HEK293 (cell line): ENCODE measurements around the gene TWIST1.

Experiments
- CTCF ChIA-PET: fragments of 350-600 bp; formaldehyde crosslinking; extraction: SDS; loops from one replicate; lab custom pipeline; 2021; ENCODE audit warnings: antibody characterized with exemption; lab: Yijun Ruan, JAX
- POLR2A ChIA-PET: fragments of 300-600 bp; formaldehyde crosslinking; extraction: SDS; loops from one replicate; lab custom pipeline; 2020; ENCODE audit warnings: antibody characterized with exemption, inconsistent platforms; lab: Yijun Ruan, JAX
- H3K27ac ChIP-seq: fragments of 200-500 bp; sonication (Bioruptor generic); 2 replicates; pipeline ENCODE4 v1.5.1; 2014; ENCODE audit warnings: low read depth, low read length, control low read depth, inconsistent platforms; ENCODE audit errors: extremely low read depth
- H3K36me3 ChIP-seq, 2 experiments: fragments of 200-500 bp in 1 of 2; sonication (Bioruptor generic) in 1 of 2; 1 replicate in 1 of 2; 2 replicates in 1 of 2; pipeline ENCODE4 v1.5.1; 2014 to 2017; ENCODE audit warnings: inconsistent platforms in 2 of 2, low read length in 2 of 2; ENCODE audit not compliant: control insufficient read depth in 2 of 2, insufficient read depth in 1 of 2
- H3K4me1 ChIP-seq: fragments of 200-500 bp; sonication (Bioruptor generic); 2 replicates; pipeline ENCODE4 v1.5.1; 2014; ENCODE audit warnings: mild to moderate bottlenecking, low read length, inconsistent platforms; ENCODE audit not compliant: control insufficient read depth, insufficient read depth
- H3K4me3 ChIP-seq: 2 replicates; pipeline ENCODE4 v1.5.1; 2011; ENCODE audit warnings: low read depth, mild to moderate bottlenecking, control low read depth, low read length, moderate library complexity
- H3K9me3 ChIP-seq: fragments of 200-500 bp; sonication (Bioruptor generic); 2 replicates; pipeline ENCODE4 v1.5.1; 2014; ENCODE audit warnings: low read depth, low read length, inconsistent platforms; ENCODE audit not compliant: control insufficient read depth, insufficient read depth
- HOXD13 ChIP-seq: sonication (generic); formaldehyde crosslinking; IDR thresholded peaks from 2 replicates; pipeline ENCODE4 v1.8.0; 2022; ENCODE audit warnings: missing genetic modification reagents, borderline replicate concordance
- MYNN ChIP-seq: fragments of 450-650 bp; formaldehyde crosslinking; IDR thresholded peaks from 2 replicates; pipeline ENCODE4 v1.5.1; 2016; ENCODE audit warnings: missing biosample characterization, missing genetic modification characterization, borderline replicate concordance
- TCF7L2 ChIP-seq: IDR thresholded peaks from 2 replicates; pipeline ENCODE4 v1.6.1; 2011; ENCODE audit warnings: low read depth, mild to moderate bottlenecking, inconsistent platforms, low read length, moderate library complexity, borderline replicate concordance
- TSHZ1 ChIP-seq: fragments of 450-650 bp; formaldehyde crosslinking; IDR thresholded peaks from 2 replicates; pipeline ENCODE4 v1.5.1; 2016; ENCODE audit warnings: missing biosample characterization, missing genetic modification characterization, borderline replicate concordance
- YY1 ChIP-seq: fragments of 450-650 bp; formaldehyde crosslinking; IDR thresholded peaks from 2 replicates; pipeline ENCODE4 v1.5.1; 2018; ENCODE audit warnings: missing biosample characterization, missing genetic modification characterization
- ZBTB20 ChIP-seq: fragments of 450-650 bp; formaldehyde crosslinking; IDR thresholded peaks from 2 replicates; pipeline ENCODE4 v1.5.1; 2016; ENCODE audit warnings: missing biosample characterization, missing genetic modification characterization
- ZBTB49 ChIP-seq: fragments of 450-650 bp; formaldehyde crosslinking; IDR thresholded peaks from 2 replicates; pipeline ENCODE4 v1.5.1; 2016; ENCODE audit warnings: missing biosample characterization, missing genetic modification characterization, low read depth
- ZBTB7A ChIP-seq: fragments of 450-650 bp; formaldehyde crosslinking; IDR thresholded peaks from 2 replicates; pipeline ENCODE4 v1.5.1; 2016; ENCODE audit warnings: low read depth, missing biosample characterization, missing genetic modification characterization
- ZNF112 ChIP-seq: fragments of 450-650 bp; formaldehyde crosslinking; IDR thresholded peaks from 2 replicates; pipeline ENCODE4 v1.5.0; 2017; ENCODE audit warnings: missing biosample characterization, missing genetic modification characterization
- ZNF174 ChIP-seq: fragments of 450-650 bp; formaldehyde crosslinking; IDR thresholded peaks from 2 replicates; pipeline ENCODE4 v1.5.0; 2017; ENCODE audit warnings: missing biosample characterization, mild to moderate bottlenecking, missing genetic modification characterization
- ZNF280D ChIP-seq: fragments of 450-650 bp; formaldehyde crosslinking; IDR thresholded peaks from 2 replicates; pipeline ENCODE4 v1.5.1; 2016; ENCODE audit warnings: missing biosample characterization, missing genetic modification characterization
- ZNF292 ChIP-seq: fragments of 450-650 bp; formaldehyde crosslinking; IDR thresholded peaks from 2 replicates; pipeline ENCODE4 v1.5.1; 2016; ENCODE audit warnings: low read depth, missing biosample characterization, missing genetic modification characterization, borderline replicate concordance
- ZNF302 ChIP-seq: fragments of 450-650 bp; formaldehyde crosslinking; IDR thresholded peaks from 2 replicates; pipeline ENCODE4 v1.5.1; 2016; ENCODE audit warnings: missing biosample characterization, missing genetic modification characterization, low read depth
- ZNF324 ChIP-seq: fragments of 450-650 bp; formaldehyde crosslinking; IDR thresholded peaks from 2 replicates; pipeline ENCODE4 v1.5.1; 2016; ENCODE audit warnings: missing biosample characterization, missing genetic modification characterization
- ZNF354C ChIP-seq: fragments of 450-650 bp; formaldehyde crosslinking; IDR thresholded peaks from 2 replicates; pipeline ENCODE4 v1.5.1; 2016; ENCODE audit warnings: missing biosample characterization, missing genetic modification characterization, low read depth, borderline replicate concordance
- ZNF416 ChIP-seq: fragments of 450-650 bp; formaldehyde crosslinking; IDR thresholded peaks from 2 replicates; pipeline ENCODE4 v1.5.1; 2016; ENCODE audit warnings: missing biosample characterization, missing genetic modification characterization
- ZNF433 ChIP-seq: fragments of 450-650 bp; formaldehyde crosslinking; IDR thresholded peaks from 2 replicates; pipeline ENCODE4 v1.5.1; 2016; ENCODE audit warnings: missing biosample characterization, missing genetic modification characterization, low read depth
- ZNF501 ChIP-seq: fragments of 450-650 bp; formaldehyde crosslinking; IDR thresholded peaks from 2 replicates; pipeline ENCODE4 v1.5.1; 2016; ENCODE audit warnings: missing biosample characterization, missing genetic modification characterization
- ZNF544 ChIP-seq: fragments of 450-650 bp; formaldehyde crosslinking; IDR thresholded peaks from 2 replicates; pipeline ENCODE4 v1.5.0; 2017; ENCODE audit warnings: missing biosample characterization, missing genetic modification characterization
- ZNF560 ChIP-seq: fragments of 450-650 bp; formaldehyde crosslinking; IDR thresholded peaks from 2 replicates; pipeline ENCODE4 v1.5.1; 2017; ENCODE audit warnings: missing biosample characterization, missing genetic modification characterization, borderline replicate concordance
- ZNF600 ChIP-seq: fragments of 450-650 bp; formaldehyde crosslinking; IDR thresholded peaks from 2 replicates; pipeline ENCODE4 v1.5.1; 2016; ENCODE audit warnings: missing biosample characterization, missing genetic modification characterization
- ZNF610 ChIP-seq: fragments of 450-650 bp; formaldehyde crosslinking; IDR thresholded peaks from 2 replicates; pipeline ENCODE4 v1.5.1; 2016; ENCODE audit warnings: missing biosample characterization, missing genetic modification characterization, borderline replicate concordance
- ZNF660 ChIP-seq: fragments of 450-650 bp; IDR thresholded peaks from 2 replicates; pipeline ENCODE4 v1.5.1; 2018; ENCODE audit warnings: missing biosample characterization, mild to moderate bottlenecking, missing genetic modification characterization
- ZNF776 ChIP-seq: fragments of 450-650 bp; formaldehyde crosslinking; IDR thresholded peaks from 2 replicates; pipeline ENCODE4 v1.5.0; 2017; ENCODE audit warnings: missing biosample characterization, missing genetic modification characterization, borderline replicate concordance
- ZSCAN30 ChIP-seq: fragments of 450-650 bp; IDR thresholded peaks from 2 replicates; pipeline ENCODE4 v1.5.1; 2018; ENCODE audit warnings: missing biosample characterization, mild to moderate bottlenecking, missing genetic modification characterization, moderate library complexity
- ZSCAN5A ChIP-seq: fragments of 450-650 bp; formaldehyde crosslinking; IDR thresholded peaks from 2 replicates; pipeline ENCODE4 v1.5.1; 2016; ENCODE audit warnings: missing biosample characterization, missing genetic modification characterization

TWIST1 gene

GRCh38 chr7:19139706-19140327 lies 22.4 kb upstream of the TWIST1 start (continued):
- TF ChIP-seq ZSCAN5A (tag by site-specific recombination) (no peak), TSHZ1 (tag by site-specific recombination) (no peak), ZNF544 (no peak), ZNF354C (tag by site-specific recombination) (no peak), ZBTB7A (no peak), HOXD13 (CRISPR knock-in tag) (no peak), MYNN (tag by site-specific recombination) (no peak), ZNF433 (tag by site-specific recombination) (no peak), ZBTB49 (tag by site-specific recombination) (no peak), ZSCAN30 (tag by site-specific recombination) (no peak), ZNF174 (tag by site-specific recombination) (no peak)
- TF ChIP-seq, all 188 proteins: peak for 0

- CTCF ChIA-PET = interaction anchor here (1.8 kb wide), 1 partner anchor 12 kb away, joined by 5 read pairs; no protein-coding TSS in a partner anchor
- no peaks in the 10 kb centered on the region for H3K36me3 ChIP-seq
- H3K27ac ChIP-seq = no peak overlapping the region
- TF ChIP-seq ZBTB20 (tag by site-specific recombination) = no peak
- no peak for TF ChIP-seq ZNF501 (tag by site-specific recombination)
- no peak for TF ChIP-seq ZNF302 (tag by site-specific recombination)
- TF ChIP-seq ZNF660 (tag by site-specific recombination) = no peak
- TF ChIP-seq ZNF416 (tag by site-specific recombination) = no peak
- TF ChIP-seq ZNF324 (tag by site-specific recombination) = no peak
- no peak for TF ChIP-seq ZNF280D (tag by site-specific recombination)
- no peak for TF ChIP-seq ZNF776 (tag by site-specific recombination)
- TF ChIP-seq ZNF600 (tag by site-specific recombination) = no peak
- no peak for TF ChIP-seq ZNF560
- TF ChIP-seq ZNF112 (tag by site-specific recombination) = no peak
- TF ChIP-seq YY1 (tag by site-specific recombination) = no peak
- TF ChIP-seq ZNF292 = no peak
- no peak for TF ChIP-seq ZNF610 (tag by site-specific recombination)
- TF ChIP-seq TCF7L2 = no peak
- no peak overlapping the region for H3K4me3 ChIP-seq
- no peaks in the 10 kb centered on the region for H3K9me3 ChIP-seq
- no peaks in the 10 kb centered on the region for H3K4me1 ChIP-seq
- POLR2A ChIA-PET = no interaction called here
These were observed 16.4 kb upstream of the TWIST1 start for GRCh38 chr7:19133886-19134285.
